GM12874 (cell line): ENCODE results near the gene PLD2.

Experiments used
- CTCF ChIP-seq: IDR thresholded peaks from 2 replicates; pipeline ENCODE4 v1.5.1; 2011; ENCODE audit warnings: low read depth, mild to moderate bottlenecking, control low read depth, low read length, moderate library complexity; ENCODE audit not compliant: insufficient read depth

Gene PLD2

GRCh38 chr17:4769628-4770027 lies 37.3 kb upstream of the PLD2 start:
- TF ChIP-seq CTCF = no peak

GRCh38 chr17:4771519-4772234 lies 35.3 kb upstream of the PLD2 start, which contains the start of gene TM4SF5:
Gene TM4SF5 (plus strand): TSS chr17:4771886. CDS start chr17:4771923, 37 bp downstream.
- no peak for TF ChIP-seq CTCF

- no peak for TF ChIP-seq CTCF
Observed at GRCh38 chr17:4772235-4772613, 34.7 kb upstream of the PLD2 start.

GRCh38 chr17:4777969-4778760 lies 28.8 kb upstream of the PLD2 start:
- no peak for TF ChIP-seq CTCF

- no peak for TF ChIP-seq CTCF
Observed at GRCh38 chr17:4780325-4780955, 26.5 kb upstream of the PLD2 start.

GRCh38 chr17:4782652-4783051 lies 24.3 kb upstream of the PLD2 start:
- TF ChIP-seq CTCF = peak; percentile 11; the same call in 1 of the 2 replicates
